NB4 (cell line): ENCODE results near the gene HDAC7.

ENCODE experiments used
- CTCF ChIP-seq: IDR thresholded peaks from one replicate; pipeline ENCODE4 v1.5.1; 2012; ENCODE audit warnings: low read depth, low read length
- MYC ChIP-seq: IDR thresholded peaks from 2 replicates; pipeline ENCODE4 v1.6.1; 2011; ENCODE audit warnings: low read depth, low read length
- POLR2A ChIP-seq: IDR thresholded peaks from 2 replicates; pipeline ENCODE4 v1.6.1; 2011; ENCODE audit warnings: mild to moderate bottlenecking; ENCODE audit not compliant: insufficient read length; ENCODE audit errors: extremely low read depth

- TF ChIP-seq POLR2A (no peak), CTCF (no peak), MYC (no peak)
Measured at GRCh38 chr12:47737936-47738594, 81.6 kb downstream of the HDAC7 start.
